HCT116 (cell line): Measurements from ENCODE around the gene SVIL. TPM values are rescaled to one million over a fixed set of nuclear protein-coding genes. Genes with fewer than 3 reads are reported as not detected.
A peak's percentile ranks its signal among the peaks of the same experiment; 100 is the strongest.

Experiments
- ATAC-seq: fragments of 200-7000 bp; cut with Tn5 transposase; 2 replicates; pipeline ENCODE4 v1.9.1; 2020; ENCODE audit warnings: mild to moderate bottlenecking, moderate library complexity
- BruUV-seq: library from RNA; stranded (reverse); fragments of 400-500 nt; replicated peaks from 2 replicates; lab custom pipeline; 2021; lab: Mats Ljungman, UMichigan
- CTCF ChIA-PET: fragments of 300-600 bp; sonication (Branson Sonifier 250); formaldehyde crosslinking; loops from one replicate; lab custom pipeline; 2021; ENCODE audit warnings: antibody characterized with exemption; lab: Charles Lee
- POLR2A ChIA-PET: fragments of 300-600, 350-600 bp; sonication (Branson Sonifier 250); formaldehyde crosslinking; loops from one replicate; lab custom pipeline; 2021; ENCODE audit warnings: antibody characterized with exemption; lab: Charles Lee
- RAD21 ChIA-PET, 2 experiments: fragments of 300-600 bp; sonication (Branson Sonifier 250); formaldehyde crosslinking; loops; one replicate each; lab custom pipeline; 2023; ENCODE audit warnings: low total read pairs in 2 of 2; ENCODE audit not compliant: uncharacterized antibody in 2 of 2, unreplicated experiment in 2 of 2, low non-redundant PET in 1 of 2; lab: Charles Lee
- DNase-seq: peaks from one replicate; pipeline ENCODE4 v3.0.0-alpha.2; 2010; ENCODE audit warnings: low read depth, low spot score
- H2AFZ ChIP-seq: fragments of 200-600 bp; shearing (Covaris generic), sonication (generic); 2 replicates; pipeline ENCODE4 v1.6.1; 2017; ENCODE audit warnings: low read depth, mixed run types, mixed read lengths, antibody characterized with exemption, low read length; ENCODE audit not compliant: poor library complexity, severe bottlenecking
- H3K27ac ChIP-seq: 2 replicates; pipeline ENCODE4 v1.5.1; 2012; ENCODE audit warnings: low read depth, low read length
- H3K27me3 ChIP-seq: fragments of 200-600 bp; sonication (generic); 2 replicates; pipeline ENCODE4 v1.6.1; 2016; ENCODE audit warnings: mixed run types, low read length, mixed read lengths; ENCODE audit not compliant: insufficient read depth
- H3K36me3 ChIP-seq, 2 experiments: fragments of 200-500 bp in 1 of 2; fragments of 200-600 bp in 1 of 2; sonication (Bioruptor generic) in 1 of 2; sonication (generic) in 1 of 2; 2 replicates each; pipeline versions ENCODE4 v1.5.1 to v1.6.1; 2014 to 2016; ENCODE audit warnings: low read length in 2 of 2, inconsistent platforms in 1 of 2, mixed read lengths in 1 of 2, mixed run types in 1 of 2; ENCODE audit not compliant: insufficient read depth in 2 of 2, control insufficient read depth in 1 of 2
- H3K4me1 ChIP-seq, 2 experiments: fragments of 200-600 bp in 1 of 2; sonication (generic) in 1 of 2; 2 replicates each; pipeline versions ENCODE4 v1.5.1 to v1.6.1; 2012 to 2017; ENCODE audit warnings: low read length in 2 of 2, inconsistent platforms in 1 of 2, mild to moderate bottlenecking in 1 of 2, mixed read lengths in 1 of 2, mixed run types in 1 of 2, moderate library complexity in 1 of 2; ENCODE audit not compliant: insufficient read depth in 2 of 2, control insufficient read depth in 1 of 2
- H3K4me2 ChIP-seq: fragments of 200-600 bp; sonication (generic); 2 replicates; pipeline ENCODE4 v1.6.1; 2017; ENCODE audit warnings: mixed run types, low read length, mixed read lengths
- H3K4me3 ChIP-seq, 2 experiments: fragments of 200-600 bp in 1 of 2; sonication (generic) in 1 of 2; replicated peaks in 1 of 2; 2 replicates each; pipeline ENCODE4 v1.5.1; 2011 to 2016; ENCODE audit warnings: low read length in 2 of 2, control low read depth in 1 of 2, low read depth in 1 of 2, mild to moderate bottlenecking in 1 of 2, mixed read lengths in 1 of 2, mixed run types in 1 of 2
- H3K79me2 ChIP-seq: fragments of 200-600 bp; sonication (generic); 2 replicates; pipeline ENCODE4 v1.6.1; 2017; ENCODE audit warnings: mild to moderate bottlenecking, mixed run types, low read length, moderate library complexity, mixed read lengths; ENCODE audit not compliant: insufficient read depth
- H3K9ac ChIP-seq: fragments of 200-600 bp; sonication (generic); 2 replicates; pipeline ENCODE4 v1.6.1; 2016; ENCODE audit warnings: low read length, mixed read lengths
- H3K9me2 ChIP-seq: fragments of 200-600 bp; sonication (generic), shearing (Covaris generic); 2 replicates; pipeline ENCODE4 v1.6.1; 2017; ENCODE audit warnings: mixed run types, mild to moderate bottlenecking, moderate library complexity; ENCODE audit not compliant: insufficient read depth
- H3K9me3 ChIP-seq, 2 experiments: fragments of 200-500 bp in 1 of 2; fragments of 200-600 bp in 1 of 2; sonication (Bioruptor generic) in 1 of 2; sonication (generic) in 1 of 2; 2 replicates each; pipeline ENCODE4 v1.6.1; 2014 to 2017; ENCODE audit warnings: low read length in 2 of 2, mixed read lengths in 2 of 2, inconsistent platforms in 1 of 2, low read depth in 1 of 2, mild to moderate bottlenecking in 1 of 2, mixed run types in 1 of 2, moderate library complexity in 1 of 2; ENCODE audit not compliant: control insufficient read depth in 1 of 2, insufficient read depth in 1 of 2
- H4K20me1 ChIP-seq: fragments of 200-600 bp; sonication (generic), shearing (Covaris generic); 2 replicates; pipeline ENCODE4 v1.6.1; 2017; ENCODE audit warnings: mixed run types, mild to moderate bottlenecking, moderate library complexity; ENCODE audit not compliant: insufficient read depth
- CBX3 ChIP-seq: IDR thresholded peaks from 2 replicates; pipeline ENCODE4 v1.6.1; 2012; ENCODE audit warnings: low read depth
- CEBPB ChIP-seq: IDR thresholded peaks from 2 replicates; pipeline ENCODE4 v1.6.1; 2012; ENCODE audit warnings: low read depth
- POLR2AphosphoS5 ChIP-seq: IDR thresholded peaks from 2 replicates; pipeline ENCODE4 v1.6.1; 2011; ENCODE audit warnings: mild to moderate bottlenecking, low read depth, low read length, moderate library complexity
- SRF ChIP-seq: IDR thresholded peaks from 2 replicates; pipeline ENCODE4 v1.6.1; 2012; ENCODE audit warnings: low read depth
- YY1 ChIP-seq: IDR thresholded peaks from 2 replicates; pipeline ENCODE4 v1.6.1; 2011; ENCODE audit warnings: low read length, low read depth, moderate library complexity, mild to moderate bottlenecking; ENCODE audit not compliant: insufficient replicate concordance; ENCODE audit errors: extremely low read depth
- ZBTB33 ChIP-seq: IDR thresholded peaks from 2 replicates; pipeline ENCODE4 v1.6.1; 2011; ENCODE audit warnings: mild to moderate bottlenecking, low read length, moderate library complexity; ENCODE audit not compliant: insufficient replicate concordance; ENCODE audit errors: extremely low read depth
- ZFX ChIP-seq: fragments of 450-650 bp; IDR thresholded peaks from 2 replicates; pipeline ENCODE4 v1.6.1; 2017
- intact Hi-C: fragments of 100-400 bp; cut with micrococcal nuclease; formaldehyde crosslinking; loops from 2 replicates; pipeline ENCODE4 v1.10.0; 2022
- total RNA-seq: library from RNA; stranded (reverse); gene quantifications from one replicate; pipeline ENCODE4 v1.2.1, GENCODE V29; 2021; ENCODE audit not compliant: unreplicated experiment
- TF ChIP-seq, protein P1 (sequence below), 3 experiments: fragments of 200-600 bp in 1 of 3; sonication (generic) in 1 of 3; IDR thresholded peaks in 2 of 3; conservative IDR thresholded peaks in 1 of 3; 2 replicates each; pipeline ENCODE4 v1.5.1; 2012 to 2017; ENCODE audit warnings: low read depth in 2 of 3, low read length in 2 of 3, antibody characterized with exemption in 1 of 3, borderline replicate concordance in 1 of 3, control low read depth in 1 of 3, mild to moderate bottlenecking in 1 of 3, mixed read lengths in 1 of 3, mixed run types in 1 of 3, moderate library complexity in 1 of 3; ENCODE audit not compliant: insufficient read depth in 1 of 3

The SVIL gene
- total RNA-seq, 1 experiment from 2014 or later = 27.0 TPM

DNA sequence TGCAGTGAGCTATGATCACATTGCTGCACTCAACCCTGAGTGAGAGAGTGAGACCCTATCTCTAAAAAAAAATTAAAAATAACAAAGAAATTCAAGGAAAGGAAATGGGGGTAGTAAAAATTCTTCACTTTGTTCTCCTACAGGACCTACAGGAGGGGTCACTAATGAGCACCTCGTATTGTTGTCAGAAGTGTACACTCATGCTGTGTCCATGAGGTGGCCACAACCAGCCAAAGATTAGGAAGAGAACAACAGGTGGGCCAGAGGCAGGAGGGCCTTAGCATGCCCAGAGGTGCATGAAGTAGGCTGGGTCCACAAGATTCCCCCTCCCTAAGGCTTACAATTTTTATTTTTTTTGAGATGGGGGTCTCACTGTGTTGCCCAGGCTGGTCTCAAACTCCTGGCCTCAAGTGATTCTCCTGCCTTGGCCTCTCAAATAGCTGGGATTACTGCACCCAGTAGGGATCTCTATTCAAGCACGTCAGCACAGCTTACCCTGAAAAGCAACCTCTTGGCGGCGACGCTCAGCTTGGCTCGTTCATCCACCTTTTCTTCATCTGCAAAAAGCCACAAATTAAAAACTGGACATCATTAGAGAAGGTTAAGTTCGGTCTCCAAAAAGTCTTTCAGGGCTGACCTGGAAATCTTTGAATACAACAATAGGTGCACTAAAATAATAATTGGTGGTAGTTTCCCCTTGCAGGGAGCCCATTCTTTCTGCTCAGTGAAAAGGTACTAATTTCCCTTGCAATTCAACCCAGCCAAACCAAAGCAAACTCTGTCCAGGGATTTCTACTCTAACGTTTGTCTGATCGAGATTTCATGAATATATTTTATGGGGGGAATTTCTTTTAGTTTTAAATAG is 104.4 kb downstream of the SVIL start:
- ATAC-seq = 0 out of 2 replicates have a peak, but pooled peaks have one; percentile 44
- POLR2A ChIA-PET = no interaction called here
- Histone ChIP-seq H3K36me3 (no peaks in the 10 kb centered on the region), H3K4me3 (no peak overlapping the region), H3K4me2 (no peak overlapping the region), H3K9me3 (no peaks in the 10 kb centered on the region), H3K27me3 (no peaks in the 10 kb centered on the region), H3K27ac (no peak overlapping the region), H3K9ac (no peak overlapping the region), H3K4me1 (peaks cover 0 to 5% of the 10 kb centered on the region in 2 experiments; a peak in 1 of 4 replicates), H2AFZ (no peak overlapping the region), H3K79me2 (no peaks in the 10 kb centered on the region), H4K20me1 (no peaks in the 10 kb centered on the region), H3K9me2 (no peaks in the 10 kb centered on the region)
- TF ChIP-seq, protein P1, sequence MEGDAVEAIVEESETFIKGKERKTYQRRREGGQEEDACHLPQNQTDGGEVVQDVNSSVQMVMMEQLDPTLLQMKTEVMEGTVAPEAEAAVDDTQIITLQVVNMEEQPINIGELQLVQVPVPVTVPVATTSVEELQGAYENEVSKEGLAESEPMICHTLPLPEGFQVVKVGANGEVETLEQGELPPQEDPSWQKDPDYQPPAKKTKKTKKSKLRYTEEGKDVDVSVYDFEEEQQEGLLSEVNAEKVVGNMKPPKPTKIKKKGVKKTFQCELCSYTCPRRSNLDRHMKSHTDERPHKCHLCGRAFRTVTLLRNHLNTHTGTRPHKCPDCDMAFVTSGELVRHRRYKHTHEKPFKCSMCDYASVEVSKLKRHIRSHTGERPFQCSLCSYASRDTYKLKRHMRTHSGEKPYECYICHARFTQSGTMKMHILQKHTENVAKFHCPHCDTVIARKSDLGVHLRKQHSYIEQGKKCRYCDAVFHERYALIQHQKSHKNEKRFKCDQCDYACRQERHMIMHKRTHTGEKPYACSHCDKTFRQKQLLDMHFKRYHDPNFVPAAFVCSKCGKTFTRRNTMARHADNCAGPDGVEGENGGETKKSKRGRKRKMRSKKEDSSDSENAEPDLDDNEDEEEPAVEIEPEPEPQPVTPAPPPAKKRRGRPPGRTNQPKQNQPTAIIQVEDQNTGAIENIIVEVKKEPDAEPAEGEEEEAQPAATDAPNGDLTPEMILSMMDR (IDR thresholded peaks at IDR 0.05 in 2 of 3, conservative IDR thresholded peaks at IDR 0.05 in 1 of 3; ENCODE audit: borderline replicate concordance in 1 of 3, insufficient read depth in 1 of 3, low read depth in 2 of 3, low read length in 2 of 3) = peak in 2 of 3 experiments; percentile 1 to 41; a peak in 1 of 6 replicates
- TF ChIP-seq ZFX = no peak
- DNase-seq = no peak
- no TSS peak for BruUV-seq
- RAD21 ChIA-PET = no interaction called here
- intact Hi-C loops = no loop called here
- CTCF ChIA-PET = interaction anchor here (1.1 kb wide), 1 partner anchor 16 kb away, joined by 3 read pairs; no protein-coding TSS in a partner anchor

- Histone ChIP-seq H4K20me1 (no peaks in the 10 kb centered on the region), H3K9ac (no peak overlapping the region), H3K36me3 (no peaks in the 10 kb centered on the region), H3K4me3 (no peak overlapping the region), H3K27ac (no peak overlapping the region), H3K9me2 (no peaks in the 10 kb centered on the region), H3K9me3 (no peaks in the 10 kb centered on the region), H3K79me2 (no peaks in the 10 kb centered on the region), H3K27me3 (no peaks in the 10 kb centered on the region), H3K4me2 (no peak overlapping the region), H3K4me1 (no peaks in the 10 kb centered on the region), H2AFZ (no peak overlapping the region)
- no TSS peak for BruUV-seq
- RAD21 ChIA-PET = no interaction called here
- intact Hi-C loops = no loop called here
- CTCF ChIA-PET = interaction anchor here (1.1 kb wide), 1 partner anchor 15 kb away, joined by 3 read pairs; no protein-coding TSS in a partner anchor
- no peak for ATAC-seq
- no peak for DNase-seq
- POLR2A ChIA-PET = no interaction called here
- no peak for TF ChIP-seq CEBPB
- no peak for TF ChIP-seq YY1
- no peak for TF ChIP-seq ZBTB33
- TF ChIP-seq, protein P1 (IDR thresholded peaks at IDR 0.05 in 2 of 3, conservative IDR thresholded peaks at IDR 0.05 in 1 of 3; ENCODE audit: borderline replicate concordance in 1 of 3, insufficient read depth in 1 of 3, low read depth in 2 of 3, low read length in 2 of 3) = no peak
- TF ChIP-seq CBX3 = no peak
- TF ChIP-seq SRF = no peak
- no peak for TF ChIP-seq POLR2AphosphoS5
Observed at GRCh38 chr10:29529146-29529545, 105.6 kb downstream of the SVIL start.
